ENCODE results near the gene KIF5A. TPM values are rescaled to one million over a fixed set of nuclear protein-coding genes. Genes with fewer than 3 reads are reported as not detected.

The KIF5A gene
- polyA plus RNA-seq, 1 of the 3 experiments (the other 2 are of a cell fraction), result 6.2 TPM

DNA sequence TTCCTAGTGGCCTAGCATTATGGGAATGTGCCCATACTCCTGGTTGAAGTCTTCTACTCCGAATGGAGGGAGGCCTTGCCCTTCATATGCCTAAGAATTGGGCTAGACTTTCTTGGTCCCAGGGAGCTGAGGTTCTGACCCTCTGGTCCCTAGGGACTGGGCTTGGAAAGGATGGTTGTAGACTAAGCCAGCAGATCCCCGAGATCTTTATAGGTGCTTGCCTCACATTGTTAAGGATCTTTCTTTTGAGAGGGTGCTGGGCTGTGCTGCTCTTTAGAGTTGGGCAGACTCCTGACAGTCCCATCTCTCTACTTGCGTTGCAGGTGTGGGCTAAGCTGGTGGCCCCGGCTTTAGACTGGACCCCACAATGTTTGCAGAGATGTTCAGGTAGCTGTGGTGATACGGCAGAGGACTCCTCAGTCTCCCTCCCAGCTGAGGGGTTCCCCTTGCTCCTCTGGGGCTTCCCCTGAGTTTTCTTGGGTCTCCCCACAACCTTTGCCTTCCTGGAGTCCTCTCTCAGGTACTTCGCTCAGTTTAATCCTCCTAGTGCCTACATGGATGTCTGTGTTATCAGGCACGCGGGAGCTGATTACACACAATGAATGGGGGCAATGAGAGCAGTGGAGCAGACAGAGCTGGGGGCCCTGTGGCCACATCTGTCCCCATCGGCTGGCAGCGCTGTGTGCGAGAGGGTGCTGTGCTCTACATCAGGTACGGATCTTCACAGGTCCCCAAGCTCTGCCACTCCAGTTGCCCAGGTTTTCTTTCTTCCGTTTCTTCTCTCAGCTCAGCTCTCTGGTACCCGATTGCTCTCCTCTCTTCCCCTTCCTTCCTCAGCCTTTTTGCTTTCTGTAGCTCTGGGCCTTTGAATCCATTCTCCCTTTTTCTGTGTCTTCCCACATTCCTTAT, 25.9 kb upstream of the KIF5A start:
- peak overlapping the region; percentile 81 to 93 for H3K27ac ChIP-seq (ENCODE audit: low read depth in 2 of 2, low read length in 1 of 2)
- H3K4me1 ChIP-seq (ENCODE audit: control insufficient read depth in 1 of 2, insufficient read depth in 2 of 2, low read depth in 1 of 2, low read length in 1 of 2), result peaks cover 22 to 40% of the 10 kb centered on the region in 2 experiments
- peak overlapping the region; percentile 72 to 88 for H3K4me3 ChIP-seq (ENCODE audit: low read depth in 2 of 2, low read length in 1 of 2)
- no peak for TF ChIP-seq EP300 (IDR thresholded peaks at IDR 0.05; ENCODE audit: borderline replicate concordance in 1 of 2, low read depth in 1 of 2, low read length in 1 of 2)
- TF ChIP-seq MXI1 (IDR thresholded peaks at IDR 0.05; ENCODE audit: low read depth, low read length), result no peak
- TF ChIP-seq, protein P1, sequence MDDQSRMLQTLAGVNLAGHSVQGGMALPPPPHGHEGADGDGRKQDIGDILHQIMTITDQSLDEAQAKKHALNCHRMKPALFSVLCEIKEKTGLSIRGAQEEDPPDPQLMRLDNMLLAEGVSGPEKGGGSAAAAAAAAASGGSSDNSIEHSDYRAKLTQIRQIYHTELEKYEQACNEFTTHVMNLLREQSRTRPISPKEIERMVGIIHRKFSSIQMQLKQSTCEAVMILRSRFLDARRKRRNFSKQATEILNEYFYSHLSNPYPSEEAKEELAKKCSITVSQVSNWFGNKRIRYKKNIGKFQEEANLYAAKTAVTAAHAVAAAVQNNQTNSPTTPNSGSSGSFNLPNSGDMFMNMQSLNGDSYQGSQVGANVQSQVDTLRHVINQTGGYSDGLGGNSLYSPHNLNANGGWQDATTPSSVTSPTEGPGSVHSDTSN (IDR thresholded peaks at IDR 0.05), result no peak
- no peak for TF ChIP-seq MAX (IDR thresholded peaks at IDR 0.05; ENCODE audit: low read depth)
- no peak for TF ChIP-seq RAD21 (IDR thresholded peaks at IDR 0.05; ENCODE audit: low read length)
- no peak for TF ChIP-seq TEAD4 (IDR thresholded peaks at IDR 0.05; ENCODE audit: borderline replicate concordance, insufficient read depth)
- TF ChIP-seq FOXJ3 (CRISPR knock-in tag; IDR thresholded peaks at IDR 0.05), result no peak
- TF ChIP-seq GABPA (IDR thresholded peaks at IDR 0.05; ENCODE audit: low read depth), result no peak
- peaks cover 41% of the 10 kb centered on the region for H3K79me2 ChIP-seq (ENCODE audit: insufficient read depth)
- peaks cover 19% of the 10 kb centered on the region for H4K20me1 ChIP-seq (ENCODE audit: insufficient read depth)
- H3K36me3 ChIP-seq (replicated peaks in 1 of 2; ENCODE audit: control insufficient read depth in 1 of 2, insufficient read depth in 2 of 2, low read length in 1 of 2), result peaks cover 25 to 47% of the 10 kb centered on the region in 2 experiments
- no peaks in the 10 kb centered on the region for H3K9me3 ChIP-seq
- 90% methylated on average over 14 of the region's 14 CpGs for WGBS (ENCODE audit: low lambda C conversion rate)
- DNase-seq, result no peak
- H3K9ac ChIP-seq, result peak overlapping the region; percentile 86
- peaks cover 28% of the 10 kb centered on the region for H3F3A ChIP-seq (replicated peaks; ENCODE audit: insufficient read depth)
- POLR2A ChIA-PET, result interaction anchor here (0.6 to 1.8 kb wide), 4 partner anchors 9 to 98 kb away, joined by 3 to 8 read pairs (median 3); no protein-coding TSS in a partner anchor
- no peak overlapping the region for H2AFZ ChIP-seq (ENCODE audit: low read depth)
- H3K4me2 ChIP-seq, result peak overlapping the region; percentile 94
- CTCF ChIA-PET, result interaction anchor here (0.9 to 2.2 kb wide), 7 partner anchors 10 to 285 kb away, joined by 3 to 9 read pairs (median 4); partner anchors contain the start of gene B4GALNT1
- H3K27me3 ChIP-seq (ENCODE audit: insufficient read depth), result no peaks in the 10 kb centered on the region
- no peaks in the 10 kb centered on the region for H3K9me2 ChIP-seq

DNA sequence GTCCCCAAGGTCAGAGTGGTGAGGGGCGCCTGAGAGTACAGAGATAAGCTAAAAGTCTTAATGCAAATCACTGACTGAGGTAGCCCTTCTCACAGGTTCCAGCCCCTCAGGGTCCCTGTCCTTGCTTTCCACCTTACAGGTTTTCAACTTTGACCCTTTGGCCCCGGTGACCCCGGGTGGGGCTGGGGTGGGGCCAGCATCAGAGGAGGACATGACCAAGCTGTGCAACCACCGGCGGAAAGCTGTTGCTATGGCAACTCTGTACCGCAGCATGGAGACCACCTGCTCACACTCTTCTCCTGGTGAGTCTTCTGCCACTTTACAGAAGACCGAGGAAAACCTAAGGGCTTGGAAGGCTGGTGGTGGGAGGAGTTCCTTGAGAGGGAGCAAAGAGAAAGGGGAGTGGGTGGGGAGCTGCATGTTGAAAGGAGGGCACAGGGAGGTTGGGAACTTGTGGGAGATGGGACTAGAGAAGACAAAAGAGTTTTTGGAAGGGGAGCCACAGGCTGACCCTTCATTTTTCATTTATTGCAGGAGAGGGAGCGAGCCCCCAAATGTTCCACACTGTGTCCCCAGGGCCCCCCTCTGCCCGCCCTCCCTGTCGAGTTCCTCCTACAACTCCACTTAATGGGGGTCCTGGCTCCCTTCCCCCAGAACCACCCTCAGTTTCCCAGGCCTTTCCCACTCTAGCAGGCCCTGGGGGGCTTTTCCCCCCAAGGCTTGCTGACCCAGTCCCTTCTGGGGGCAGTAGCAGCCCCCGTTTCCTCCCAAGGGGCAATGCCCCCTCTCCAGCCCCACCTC, 24.8 kb upstream of the KIF5A start:
- POLR2A ChIA-PET, result interaction anchor here (0.7 to 1.8 kb wide), 2 partner anchors 7 to 11 kb away, joined by 3 to 8 read pairs; no protein-coding TSS in a partner anchor
- H3K9me3 ChIP-seq, result no peaks in the 10 kb centered on the region
- peak overlapping the region in 1 of 2 experiments; percentile 10; a peak in 1 of 4 replicates for H3K4me3 ChIP-seq (ENCODE audit: low read depth in 2 of 2, low read length in 1 of 2)
- H3K4me1 ChIP-seq (ENCODE audit: control insufficient read depth in 1 of 2, insufficient read depth in 2 of 2, low read depth in 1 of 2, low read length in 1 of 2), result peaks cover 19 to 34% of the 10 kb centered on the region in 2 experiments
- peaks cover 31% of the 10 kb centered on the region for H3K79me2 ChIP-seq (ENCODE audit: insufficient read depth)
- H3K9ac ChIP-seq, result no peak overlapping the region
- H3K9me2 ChIP-seq, result no peaks in the 10 kb centered on the region
- no peak for DNase-seq
- peaks cover 9% of the 10 kb centered on the region; the same call in 1 of the 2 replicates for H4K20me1 ChIP-seq (ENCODE audit: insufficient read depth)
- TF ChIP-seq, protein P2, sequence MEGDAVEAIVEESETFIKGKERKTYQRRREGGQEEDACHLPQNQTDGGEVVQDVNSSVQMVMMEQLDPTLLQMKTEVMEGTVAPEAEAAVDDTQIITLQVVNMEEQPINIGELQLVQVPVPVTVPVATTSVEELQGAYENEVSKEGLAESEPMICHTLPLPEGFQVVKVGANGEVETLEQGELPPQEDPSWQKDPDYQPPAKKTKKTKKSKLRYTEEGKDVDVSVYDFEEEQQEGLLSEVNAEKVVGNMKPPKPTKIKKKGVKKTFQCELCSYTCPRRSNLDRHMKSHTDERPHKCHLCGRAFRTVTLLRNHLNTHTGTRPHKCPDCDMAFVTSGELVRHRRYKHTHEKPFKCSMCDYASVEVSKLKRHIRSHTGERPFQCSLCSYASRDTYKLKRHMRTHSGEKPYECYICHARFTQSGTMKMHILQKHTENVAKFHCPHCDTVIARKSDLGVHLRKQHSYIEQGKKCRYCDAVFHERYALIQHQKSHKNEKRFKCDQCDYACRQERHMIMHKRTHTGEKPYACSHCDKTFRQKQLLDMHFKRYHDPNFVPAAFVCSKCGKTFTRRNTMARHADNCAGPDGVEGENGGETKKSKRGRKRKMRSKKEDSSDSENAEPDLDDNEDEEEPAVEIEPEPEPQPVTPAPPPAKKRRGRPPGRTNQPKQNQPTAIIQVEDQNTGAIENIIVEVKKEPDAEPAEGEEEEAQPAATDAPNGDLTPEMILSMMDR (IDR thresholded peaks at IDR 0.05), result no peak
- TF ChIP-seq SMC3 (IDR thresholded peaks at IDR 0.05; ENCODE audit: low read depth, low read length) (no peak), TAF1 (IDR thresholded peaks at IDR 0.05; ENCODE audit: borderline replicate concordance, low read depth, low read length) (no peak), ELF1 (IDR thresholded peaks at IDR 0.05) (no peak), YY1 (IDR thresholded peaks at IDR 0.05; ENCODE audit: low read depth) (no peak), RCOR1 (IDR thresholded peaks at IDR 0.05; ENCODE audit: low read length) (no peak), RXRA (IDR thresholded peaks at IDR 0.05; ENCODE audit: borderline replicate concordance, low read depth) (no peak)
- no peak overlapping the region for H2AFZ ChIP-seq (ENCODE audit: low read depth)
- peaks cover 19 to 56% of the 10 kb centered on the region in 2 experiments for H3K36me3 ChIP-seq (replicated peaks in 1 of 2; ENCODE audit: control insufficient read depth in 1 of 2, insufficient read depth in 2 of 2, low read length in 1 of 2)
- H3F3A ChIP-seq (replicated peaks; ENCODE audit: insufficient read depth), result peaks cover 24% of the 10 kb centered on the region
- H3K4me2 ChIP-seq, result peak overlapping the region; percentile 94; the same call in 1 of the 2 replicates
- H3K27ac ChIP-seq (ENCODE audit: low read depth in 2 of 2, low read length in 1 of 2), result peak overlapping the region in 1 of 2 experiments; percentile 81; a peak in 1 of 4 replicates
- CTCF ChIA-PET, result interaction anchor here (0.8 to 2.2 kb wide), 6 partner anchors 9 to 211 kb away, joined by 3 to 9 read pairs (median 6); partner anchors contain the start of gene B4GALNT1
- 55% methylated on average over 10 of the region's 11 CpGs for WGBS (ENCODE audit: low lambda C conversion rate)
- H3K27me3 ChIP-seq (ENCODE audit: insufficient read depth), result no peaks in the 10 kb centered on the region
